Right atrium auricular region (tissue), 2 donors: ENCODE data around the gene KCMF1. TPM values are rescaled to one million over a fixed set of nuclear protein-coding genes. Genes with fewer than 3 reads are reported as not detected.

Experiments used
- DNase-seq: peaks from one replicate; pipeline ENCODE4 v3.0.0-alpha.2; 2019; ENCODE audit warnings: low spot score
- H3K27ac ChIP-seq, 2 donors: fragments of 200-600 bp; sonication (generic); 1 replicate in 1 of 2; 2 replicates in 1 of 2; pipeline ENCODE4 v1.5.1; 2016 to 2019
- H3K27me3 ChIP-seq, 2 donors: fragments of 200-600 bp; sonication (generic); one replicate each; pipeline versions ENCODE4 v1.5.1 to v1.6.0; 2017 to 2019
- H3K36me3 ChIP-seq: fragments of 200-600 bp; sonication (generic); one replicate; pipeline ENCODE4 v1.5.1; 2016
- H3K4me1 ChIP-seq, 2 donors: fragments of 200-600 bp; sonication (generic); one replicate each; pipeline versions ENCODE4 v1.5.1 to v1.6.0; 2017 to 2019
- H3K4me3 ChIP-seq, 2 donors: fragments of 200-600 bp; sonication (generic); 1 replicate in 1 of 2; 2 replicates in 1 of 2; pipeline ENCODE4 v1.5.1; 2017 to 2019; ENCODE audit warnings: mild to moderate bottlenecking in 1 of 2, moderate library complexity in 1 of 2
- H3K9me3 ChIP-seq, 2 donors: fragments of 200-600 bp; sonication (generic); one replicate each; pipeline ENCODE4 v1.5.1; 2019
- CTCF ChIP-seq, 2 donors: fragments of 200-600 bp; sonication (generic); IDR thresholded peaks; one replicate each; pipeline ENCODE4 v1.5.1; 2019; ENCODE audit warnings: antibody characterized with exemption in 2 of 2
- total RNA-seq, 2 donors: library from RNA; depleted of rRNA; stranded (reverse); fragments of >200 nt; gene quantifications; one replicate each; pipeline ENCODE4 v1.1.0, GENCODE V29; 2016

Gene KCMF1
- total RNA-seq, 2 donors from 2014 or later = 53.1 to 69.5 TPM

DNA sequence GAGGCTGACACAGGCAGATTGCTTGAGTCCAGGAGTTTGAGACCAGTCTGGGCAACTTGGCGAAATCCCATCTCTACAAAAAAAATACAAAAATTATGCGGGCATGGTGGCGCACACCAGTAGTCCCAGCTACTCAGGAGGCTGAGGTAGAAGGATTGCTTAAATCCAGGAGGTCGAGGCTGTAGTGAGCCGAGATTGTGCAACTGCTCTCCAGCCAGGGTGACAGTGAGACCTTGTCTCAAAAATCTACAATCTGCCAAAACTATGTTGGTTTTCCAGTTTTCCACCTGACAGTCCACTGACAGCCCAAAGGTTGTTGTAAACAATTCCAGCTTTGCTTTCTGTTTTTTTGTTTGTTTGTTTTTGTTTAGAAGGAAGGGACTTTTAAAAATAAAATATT lies 51.3 kb downstream of the KCMF1 start:
- no peaks in the 10 kb centered on the region for H3K36me3 ChIP-seq
- H3K9me3 ChIP-seq = no peaks in the 10 kb centered on the region
- no peak for TF ChIP-seq CTCF (IDR thresholded peaks at IDR 0.05)
- H3K27ac ChIP-seq = no peak overlapping the region
- peaks cover 0 to 9% of the 10 kb centered on the region in 2 donors for H3K4me1 ChIP-seq
- no peak overlapping the region for H3K4me3 ChIP-seq
- no peak for DNase-seq
- H3K27me3 ChIP-seq = no peaks in the 10 kb centered on the region

GRCh38 chr2:85024372-85025047 lies 53.5 kb downstream of the KCMF1 start:
- H3K4me3 ChIP-seq = no peak overlapping the region
- peaks cover 17% of the 10 kb centered on the region for H3K36me3 ChIP-seq
- TF ChIP-seq CTCF (IDR thresholded peaks at IDR 0.05) = no peak
- no peak overlapping the region for H3K27ac ChIP-seq
- peaks cover 0 to 5% of the 10 kb centered on the region in 2 donors for H3K4me1 ChIP-seq
- no peaks in the 10 kb centered on the region for H3K9me3 ChIP-seq
- no peak for DNase-seq
- H3K27me3 ChIP-seq = no peaks in the 10 kb centered on the region

- TF ChIP-seq CTCF (IDR thresholded peaks at IDR 0.05) = no peak
- Histone ChIP-seq H3K27ac (no peak overlapping the region), H3K4me3 (no peak overlapping the region), H3K27me3 (no peaks in the 10 kb centered on the region), H3K9me3 (no peaks in the 10 kb centered on the region), H3K36me3 (peaks cover 33% of the 10 kb centered on the region), H3K4me1 (no peaks in the 10 kb centered on the region)
- DNase-seq = no peak
Measured at GRCh38 chr2:85032621-85033020, 61.7 kb downstream of the KCMF1 start.

- H3K27me3 ChIP-seq = no peaks in the 10 kb centered on the region
- H3K27ac ChIP-seq = no peak overlapping the region
- H3K4me3 ChIP-seq = no peak overlapping the region
- TF ChIP-seq CTCF (IDR thresholded peaks at IDR 0.05) = no peak
- DNase-seq = no peak
- H3K36me3 ChIP-seq = peaks cover 27% of the 10 kb centered on the region
- H3K4me1 ChIP-seq = no peaks in the 10 kb centered on the region
- H3K9me3 ChIP-seq = no peaks in the 10 kb centered on the region
Measured at GRCh38 chr2:85033388-85033787, 62.4 kb downstream of the KCMF1 start.

- Histone ChIP-seq H3K27ac (no peak overlapping the region), H3K4me3 (no peak overlapping the region), H3K9me3 (no peaks in the 10 kb centered on the region), H3K4me1 (no peaks in the 10 kb centered on the region), H3K36me3 (peaks cover 19% of the 10 kb centered on the region), H3K27me3 (no peaks in the 10 kb centered on the region)
- DNase-seq = no peak
- TF ChIP-seq CTCF (IDR thresholded peaks at IDR 0.05) = no peak
Measured at GRCh38 chr2:85034158-85034557, 63.2 kb downstream of the KCMF1 start.

- Histone ChIP-seq H3K9me3 (no peaks in the 10 kb centered on the region), H3K4me1 (no peaks in the 10 kb centered on the region), H3K4me3 (no peak overlapping the region), H3K36me3 (peaks cover 16% of the 10 kb centered on the region), H3K27ac (no peak overlapping the region), H3K27me3 (no peaks in the 10 kb centered on the region)
- TF ChIP-seq CTCF (IDR thresholded peaks at IDR 0.05) = no peak
- DNase-seq = no peak
Measured at GRCh38 chr2:85037622-85038021, 66.7 kb downstream of the KCMF1 start.
